Tibial nerve (tissue), 3 donors: Measurements from ENCODE around the gene MFRP.

ENCODE experiments used
- CTCF ChIP-seq, 5 experiments: fragments of 200-600 bp in 3 of 5; fragments of 450-650 bp in 2 of 5; sonication (generic) in 3 of 5; IDR thresholded peaks; one replicate each; pipeline ENCODE4 v1.5.1; 2016 to 2019; ENCODE audit warnings: antibody characterized with exemption in 5 of 5, mild to moderate bottlenecking in 3 of 5, moderate library complexity in 2 of 5
- POLR2A ChIP-seq, 2 donors: fragments of 450-650 bp; IDR thresholded peaks; one replicate each; pipeline ENCODE4 v1.6.1; 2017; ENCODE audit warnings: antibody characterized with exemption in 2 of 2, mild to moderate bottlenecking in 2 of 2, moderate library complexity in 2 of 2

- TF ChIP-seq CTCF (IDR thresholded peaks at IDR 0.05) (peak in 1 of 5 experiments; percentile 11), POLR2A (IDR thresholded peaks at IDR 0.05) (peak in 1 of 2 donors; percentile 33)
Measured at GRCh38 chr11:119375337-119376196, 29.1 kb upstream of the MFRP start.
